Progenitor cell of endocrine pancreas (in vitro differentiated cells): Measurements from ENCODE around the gene KLHL6. TPM values are rescaled to one million over a fixed set of nuclear protein-coding genes. Genes with fewer than 3 reads are reported as not detected.

Experiments
- DNase-seq: peaks from one replicate; pipeline ENCODE4 v3.0.0; 2021; ENCODE audit warnings: low spot score; ENCODE audit not compliant: unreplicated experiment
- H3K27ac Mint-ChIP-seq: 2 replicates; pipeline ENCODE4 v1.8.0; 2021; ENCODE audit warnings: mild to moderate bottlenecking, moderate library complexity, mixed read lengths
- H3K27me3 Mint-ChIP-seq: 2 replicates; pipeline ENCODE4 v1.8.0; 2021; ENCODE audit warnings: mixed read lengths
- H3K36me3 Mint-ChIP-seq: 2 replicates; pipeline ENCODE4 v1.8.0; 2022; ENCODE audit warnings: mixed read lengths; ENCODE audit not compliant: insufficient read depth
- H3K4me1 Mint-ChIP-seq: 2 replicates; pipeline ENCODE4 v1.8.0; 2021; ENCODE audit warnings: low read depth, mixed read lengths
- H3K4me3 Mint-ChIP-seq: 2 replicates; pipeline ENCODE4 v1.8.0; 2021; ENCODE audit warnings: low read depth, mild to moderate bottlenecking, moderate library complexity, mixed read lengths
- H3K9me3 Mint-ChIP-seq: 2 replicates; pipeline ENCODE4 v1.8.0; 2021; ENCODE audit warnings: low read depth, mixed read lengths
- CTCF ChIP-seq: fragments of 200-600 bp; sonication (generic); IDR thresholded peaks from one replicate; pipeline ENCODE4 v1.5.0; 2021; ENCODE audit warnings: antibody characterized with exemption, mild to moderate bottlenecking; ENCODE audit not compliant: unreplicated experiment
- total RNA-seq: library from RNA; stranded (reverse); gene quantifications from 2 replicates; pipeline ENCODE4 v1.2.1, GENCODE V29; 2021

KLHL6 gene
- total RNA-seq, 1 donor from 2014 or later = 0.12 TPM

- H3K36me3 Mint-ChIP-seq = no peaks in the 10 kb centered on the region
- H3K9me3 Mint-ChIP-seq = no peaks in the 10 kb centered on the region
Observed at GRCh38 chr3:183583331-183584245, 28.1 kb upstream of the KLHL6 start.

GRCh38 chr3:183582161-183582560 is 26.7 kb upstream of the KLHL6 start:
- Mint-ChIP-seq H3K9me3 (no peaks in the 10 kb centered on the region), H3K4me3 (no peak overlapping the region), H3K27ac (no peak overlapping the region), H3K36me3 (no peaks in the 10 kb centered on the region), H3K4me1 (peaks cover 20% of the 10 kb centered on the region), H3K27me3 (peaks cover 12% of the 10 kb centered on the region)
- no peak for TF ChIP-seq CTCF
- no peak for DNase-seq

More at GRCh38 chr3:183583331-183584245, 28.1 kb upstream of the KLHL6 start:
- no peak overlapping the region for H3K4me3 Mint-ChIP-seq
- no peak for DNase-seq
- peaks cover 20% of the 10 kb centered on the region for H3K4me1 Mint-ChIP-seq
- peak overlapping the region; percentile 89 for H3K27ac Mint-ChIP-seq
- no peak for TF ChIP-seq CTCF
- H3K27me3 Mint-ChIP-seq = no peaks in the 10 kb centered on the region

GRCh38 chr3:183581496-183582155 is 26.1 kb upstream of the KLHL6 start:
- Mint-ChIP-seq H3K27ac (no peak overlapping the region), H3K4me3 (no peak overlapping the region), H3K4me1 (peaks cover 20% of the 10 kb centered on the region), H3K9me3 (no peaks in the 10 kb centered on the region), H3K27me3 (peaks cover 16% of the 10 kb centered on the region), H3K36me3 (no peaks in the 10 kb centered on the region)
- DNase-seq = no peak
- TF ChIP-seq CTCF = no peak

- no peak for DNase-seq
- Mint-ChIP-seq H3K36me3 (no peaks in the 10 kb centered on the region), H3K9me3 (no peaks in the 10 kb centered on the region), H3K4me3 (no peak overlapping the region), H3K27ac (no peak overlapping the region), H3K4me1 (peaks cover 20% of the 10 kb centered on the region), H3K27me3 (peaks cover 21% of the 10 kb centered on the region)
- TF ChIP-seq CTCF = no peak
Observed at GRCh38 chr3:183579967-183580900, 24.7 kb upstream of the KLHL6 start.

GRCh38 chr3:183578179-183578578 is 22.7 kb upstream of the KLHL6 start:
- no peaks in the 10 kb centered on the region for H3K9me3 Mint-ChIP-seq
- no peak for DNase-seq
- TF ChIP-seq CTCF = no peak
- no peak overlapping the region for H3K27ac Mint-ChIP-seq
- peaks cover 9% of the 10 kb centered on the region for H3K4me1 Mint-ChIP-seq
- no peaks in the 10 kb centered on the region for H3K36me3 Mint-ChIP-seq
- H3K27me3 Mint-ChIP-seq = peaks cover 21% of the 10 kb centered on the region
- no peak overlapping the region for H3K4me3 Mint-ChIP-seq
